CD4-positive, alpha-beta memory T cell (primary cell): ENCODE results near the gene SUSD6. TPM values are rescaled to one million over a fixed set of nuclear protein-coding genes. Genes with fewer than 3 reads are reported as not detected.
"Not testable (repeated sequence)": the region's sequence is repeated elsewhere in the genome, so short reads cannot be mapped to it uniquely, and the experiment has no call there.

Source experiments
- CTCF ChIA-PET: fragments of 350-600 bp; sonication (Branson Sonifier 250); formaldehyde crosslinking; loops from one replicate; lab custom pipeline; 2021; ENCODE audit warnings: inconsistent platforms; ENCODE audit not compliant: partially characterized antibody; lab: Charles Lee
- POLR2A ChIA-PET: fragments of 350-600 bp; sonication (Branson Sonifier 250); formaldehyde crosslinking; loops from one replicate; lab custom pipeline; 2021; ENCODE audit not compliant: partially characterized antibody; lab: Charles Lee
- DNase-seq, 5 donors: peaks; one replicate each; pipeline versions ENCODE4 v3.0.0 to v3.0.0-alpha.2; 2020 to 2022; ENCODE audit warnings: mixed read lengths in 1 of 5
- H3K27ac ChIP-seq: one replicate; pipeline ENCODE4 v1.7.0; 2013; ENCODE audit warnings: low read depth, low read length
- H3K27me3 ChIP-seq: 2 replicates; pipeline ENCODE4 v1.7.0; 2013; ENCODE audit warnings: mild to moderate bottlenecking, low read length, moderate library complexity; ENCODE audit not compliant: insufficient read depth
- H3K36me3 ChIP-seq: 2 replicates; pipeline ENCODE4 v1.7.0; 2013; ENCODE audit warnings: mild to moderate bottlenecking, low read length, moderate library complexity; ENCODE audit not compliant: insufficient read depth
- H3K4me1 ChIP-seq: 2 replicates; pipeline ENCODE4 v1.7.0; 2013; ENCODE audit warnings: mild to moderate bottlenecking, low read length, moderate library complexity; ENCODE audit not compliant: insufficient read depth
- H3K4me3 ChIP-seq, 2 donors: one replicate each; pipeline ENCODE4 v1.7.0; 2013; ENCODE audit warnings: low read length in 2 of 2, mild to moderate bottlenecking in 1 of 2
- H3K9me3 ChIP-seq, 2 donors: one replicate each; pipeline ENCODE4 v1.7.0; 2013; ENCODE audit warnings: low read length in 2 of 2, control low read depth in 1 of 2; ENCODE audit not compliant: control insufficient read depth in 1 of 2
- H3K27ac Mint-ChIP-seq, 7 donors: one replicate each; pipeline ENCODE4 v1.8.0; 2020 to 2021; ENCODE audit warnings: mixed read lengths in 7 of 7, mild to moderate bottlenecking in 6 of 7, inconsistent platforms in 3 of 7, moderate library complexity in 3 of 7
- H3K27me3 Mint-ChIP-seq, 2 donors: one replicate each; pipeline ENCODE4 v1.8.0; 2020 to 2021; ENCODE audit warnings: mixed read lengths in 2 of 2
- H3K36me3 Mint-ChIP-seq, 2 donors: one replicate each; pipeline ENCODE4 v1.8.0; 2020 to 2021; ENCODE audit warnings: mixed read lengths in 2 of 2, inconsistent platforms in 1 of 2, mild to moderate bottlenecking in 1 of 2
- H3K4me1 Mint-ChIP-seq, 4 donors: one replicate each; pipeline ENCODE4 v1.8.0; 2020 to 2021; ENCODE audit warnings: mixed read lengths in 4 of 4, mild to moderate bottlenecking in 1 of 4
- H3K4me3 Mint-ChIP-seq, 8 donors: one replicate each; pipeline ENCODE4 v1.8.0; 2020 to 2021; ENCODE audit warnings: mixed read lengths in 8 of 8, mild to moderate bottlenecking in 7 of 8, moderate library complexity in 6 of 8, inconsistent platforms in 3 of 8
- H3K9me3 Mint-ChIP-seq, 8 donors: one replicate each; pipeline ENCODE4 v1.8.0; 2020 to 2021; ENCODE audit warnings: mixed read lengths in 8 of 8, mild to moderate bottlenecking in 5 of 8, inconsistent platforms in 3 of 8, moderate library complexity in 1 of 8
- intact Hi-C: fragments of 100-400 bp; cut with micrococcal nuclease; formaldehyde crosslinking; loops from one replicate; pipeline ENCODE4 v1.15.1; 2023
- polyA plus RNA-seq, 2 donors: library from polyadenylated mRNA; unstranded; fragments of 300-500 nt; fragmentation: Illumina TruSeq; gene quantifications; one replicate each; pipeline ENCODE4 v1.2.3, GENCODE V29; 2021
- total RNA-seq, 2 experiments: library from RNA; stranded (reverse); gene quantifications; one replicate each; pipeline ENCODE4 v1.2.3, GENCODE V29; 2021

SUSD6 gene
- total and polyA plus RNA-seq, 4 experiments from 2014 or later, result 4.8 to 62.0 (median 36.1) TPM

- Histone ChIP-seq H3K36me3 (no peaks in the 10 kb centered on the region), H3K9me3 (no peaks in the 10 kb centered on the region), H3K4me1 (peaks cover 100% of the 10 kb centered on the region), H3K27me3 (no peaks in the 10 kb centered on the region), H3K27ac (no peak overlapping the region), H3K4me3 (no peak overlapping the region)
- peaks cover 80 to 100% (median 95%) of the 10 kb centered on the region in 4 donors for H3K4me1 Mint-ChIP-seq
- H3K36me3 Mint-ChIP-seq, result peaks cover 2 to 4% of the 10 kb centered on the region in 2 donors
- intact Hi-C loops, result no loop called here
- ChIA-PET CTCF (interaction anchor here (1.1 to 1.5 kb wide), 3 partner anchors 28 to 94 kb away, joined by 3 to 4 read pairs (median 4); no protein-coding TSS in a partner anchor), POLR2A (interaction anchor here (1.3 to 19.6 kb wide), 3 partner anchors 7 to 19 kb away, joined by 3 to 279 read pairs (median 34); partner anchors contain the start of gene SUSD6)
- H3K9me3 Mint-ChIP-seq, result peaks cover 0 to 3% (median 0%) of the 10 kb centered on the region in 8 donors
- DNase-seq, result no peak
- no peaks in the 10 kb centered on the region for H3K27me3 Mint-ChIP-seq
- peak overlapping the region in 2 of 8 donors; percentile 9 to 22 for H3K4me3 Mint-ChIP-seq
- peak overlapping the region in 6 of 7 donors; percentile 1 to 93 (median 74) for H3K27ac Mint-ChIP-seq
Observed at GRCh38 chr14:69633238-69633637, 21.8 kb downstream of the SUSD6 start.

- CTCF ChIA-PET, result interaction anchor here (0.7 to 1.5 kb wide), 5 partner anchors 10 to 29 kb away, joined by 3 to 6 read pairs (median 4); no protein-coding TSS in a partner anchor
- intact Hi-C loops, result loop anchor here (1.0 to 2.0 kb wide), 3 partner anchors 11 to 37 kb away; no protein-coding TSS in a partner anchor
- H3K36me3 Mint-ChIP-seq, result peaks cover 5 to 7% of the 10 kb centered on the region in 2 donors
- POLR2A ChIA-PET, result interaction anchor here (0.7 to 19.6 kb wide), 9 partner anchors 8 to 131 kb away, joined by 3 to 279 read pairs (median 3); partner anchors contain the start of genes SRSF5 and SUSD6
- peak overlapping the region; percentile 55 to 87 (median 74) for H3K4me3 Mint-ChIP-seq
- DNase-seq, result no peak
- no peaks in the 10 kb centered on the region for H3K27me3 ChIP-seq
- H3K9me3 Mint-ChIP-seq, result peaks cover 0 to 7% (median 1%) of the 10 kb centered on the region in 8 donors
- peak overlapping the region; percentile 85 to 97 (median 92) for H3K27ac Mint-ChIP-seq
- H3K36me3 ChIP-seq, result no peaks in the 10 kb centered on the region
- peaks cover 88% of the 10 kb centered on the region for H3K4me1 ChIP-seq
- H3K9me3 ChIP-seq, result peaks cover 0 to 5% of the 10 kb centered on the region in 2 donors
- H3K4me3 ChIP-seq, result peak overlapping the region in 1 of 2 donors; percentile 37
- H3K4me1 Mint-ChIP-seq, result peaks cover 74 to 93% (median 85%) of the 10 kb centered on the region in 4 donors
- peak overlapping the region; percentile 41 for H3K27ac ChIP-seq
- H3K27me3 Mint-ChIP-seq, result no peaks in the 10 kb centered on the region
Observed at GRCh38 chr14:69635981-69636639, 24.7 kb downstream of the SUSD6 start.

GRCh38 chr14:69636718-69637480 lies 25.5 kb downstream of the SUSD6 start:
- H3K27me3 ChIP-seq, result no peaks in the 10 kb centered on the region
- H3K4me3 Mint-ChIP-seq, result peak overlapping the region; percentile 55 to 87 (median 74)
- peak overlapping the region; percentile 47 for H3K27ac ChIP-seq
- peak overlapping the region; percentile 85 to 97 (median 92) for H3K27ac Mint-ChIP-seq
- H3K4me1 ChIP-seq, result peaks cover 80% of the 10 kb centered on the region
- H3K4me1 Mint-ChIP-seq, result peaks cover 69 to 89% (median 79%) of the 10 kb centered on the region in 4 donors
- ChIA-PET CTCF (interaction anchor here (0.7 to 1.5 kb wide), 5 partner anchors 9 to 30 kb away, joined by 3 to 6 read pairs (median 4); no protein-coding TSS in a partner anchor), POLR2A (interaction anchor here (0.8 to 19.6 kb wide), 7 partner anchors 8 to 130 kb away, joined by 3 to 279 read pairs (median 4); partner anchors contain the start of genes SRSF5 and SUSD6)
- H3K4me3 ChIP-seq, result peak overlapping the region in 1 of 2 donors; percentile 37
- H3K9me3 ChIP-seq, result peaks cover 0 to 7% of the 10 kb centered on the region in 2 donors
- no peak for DNase-seq
- H3K9me3 Mint-ChIP-seq, result peaks cover 0 to 12% (median 3%) of the 10 kb centered on the region in 8 donors
- H3K36me3 Mint-ChIP-seq, result peaks cover 7 to 14% of the 10 kb centered on the region in 2 donors
- intact Hi-C loops, result loop anchor here (1.0 to 2.0 kb wide), 3 partner anchors 12 to 36 kb away; no protein-coding TSS in a partner anchor
- H3K27me3 Mint-ChIP-seq, result no peaks in the 10 kb centered on the region
- no peaks in the 10 kb centered on the region for H3K36me3 ChIP-seq

- peak overlapping the region; percentile 85 to 97 (median 92) for H3K27ac Mint-ChIP-seq
- intact Hi-C loops, result loop anchor here (2.0 kb wide), 1 partner anchor 35 kb away; no protein-coding TSS in a partner anchor
Observed at GRCh38 chr14:69637503-69638031, 26.2 kb downstream of the SUSD6 start.

GRCh38 chr14:69640931-69641330 lies 29.5 kb downstream of the SUSD6 start:
- H3K9me3 Mint-ChIP-seq, result peaks cover 3 to 28% (median 10%) of the 10 kb centered on the region in 8 donors
- POLR2A ChIA-PET, result no interaction called here
- Histone ChIP-seq H3K4me1 (peaks cover 69% of the 10 kb centered on the region), H3K9me3 (peaks cover 0 to 7% of the 10 kb centered on the region in 2 donors), H3K27ac (no peak overlapping the region), H3K36me3 (no peaks in the 10 kb centered on the region), H3K27me3 (no peaks in the 10 kb centered on the region), H3K4me3 (no peak overlapping the region)
- peak overlapping the region in 1 of 8 donors; percentile 6 for H3K4me3 Mint-ChIP-seq
- peaks cover 65 to 89% (median 75%) of the 10 kb centered on the region in 4 donors for H3K4me1 Mint-ChIP-seq
- CTCF ChIA-PET, result interaction anchor here (1.2 kb wide), 3 partner anchors 11 to 71 kb away, joined by 3 read pairs; no protein-coding TSS in a partner anchor
- H3K36me3 Mint-ChIP-seq, result peaks cover 29 to 33% of the 10 kb centered on the region in 2 donors
- intact Hi-C loops, result no loop called here
- no peak overlapping the region for H3K27ac Mint-ChIP-seq
- DNase-seq, result no peak
- H3K27me3 Mint-ChIP-seq, result no peaks in the 10 kb centered on the region

More at GRCh38 chr14:69637503-69638031, 26.2 kb downstream of the SUSD6 start:
- no peak for DNase-seq
- H3K36me3 ChIP-seq, result no peaks in the 10 kb centered on the region
- H3K4me1 ChIP-seq, result peaks cover 75% of the 10 kb centered on the region
- CTCF ChIA-PET, result interaction anchor here (1.0 to 1.5 kb wide), 4 partner anchors 11 to 32 kb away, joined by 3 to 4 read pairs (median 4); no protein-coding TSS in a partner anchor
- H3K9me3 Mint-ChIP-seq, result peaks cover 3 to 18% (median 7%) of the 10 kb centered on the region in 8 donors
- peaks cover 67 to 89% (median 79%) of the 10 kb centered on the region in 4 donors for H3K4me1 Mint-ChIP-seq
- H3K36me3 Mint-ChIP-seq, result peaks cover 13 to 21% of the 10 kb centered on the region in 2 donors
- H3K27ac ChIP-seq, result peak overlapping the region; percentile 47
- H3K27me3 ChIP-seq, result no peaks in the 10 kb centered on the region
- peak overlapping the region in 7 of 8 donors; percentile 68 to 88 (median 78) for H3K4me3 Mint-ChIP-seq
- H3K27me3 Mint-ChIP-seq, result no peaks in the 10 kb centered on the region
- no peak overlapping the region for H3K4me3 ChIP-seq
- peaks cover 0 to 7% of the 10 kb centered on the region in 2 donors for H3K9me3 ChIP-seq
- POLR2A ChIA-PET, result interaction anchor here (5.1 to 19.6 kb wide), 2 partner anchors 12 to 24 kb away, joined by 34 to 279 read pairs; partner anchors contain the start of gene SUSD6

- H3K27me3 ChIP-seq, H3K27me3 Mint-ChIP-seq, H3K36me3 ChIP-seq, H3K27ac ChIP-seq, H3K4me3 ChIP-seq, DNase-seq, POLR2A ChIA-PET, H3K9me3 ChIP-seq: not testable (repeated sequence)
- Mint-ChIP-seq H3K9me3 (peaks cover 3 to 28% (median 10%) of the 10 kb centered on the region in 8 donors), H3K27ac (peak overlapping the region in 4 of 7 donors; percentile 30 to 49 (median 41)), H3K4me3 (peak overlapping the region in 3 of 8 donors; percentile 4 to 47 (median 13)), H3K4me1 (peaks cover 61 to 86% (median 71%) of the 10 kb centered on the region in 4 donors), H3K36me3 (peaks cover 29 to 37% of the 10 kb centered on the region in 2 donors)
- peaks cover 65% of the 10 kb centered on the region for H3K4me1 ChIP-seq
- intact Hi-C loops, result loop anchor here (2.0 kb wide), 1 partner anchor 18 kb away; no protein-coding TSS in a partner anchor
- CTCF ChIA-PET, result interaction anchor here (0.6 to 1.0 kb wide), 2 partner anchors 27 to 87 kb away, joined by 3 to 4 read pairs; no protein-coding TSS in a partner anchor
Observed at GRCh38 chr14:69642212-69642793, 30.9 kb downstream of the SUSD6 start.
